ENCODE results near the gene ENPP4.
"Not testable (repeated sequence)": the region's sequence is repeated elsewhere in the genome, so short reads cannot be mapped to it uniquely, and the experiment has no call there.

ENPP4 gene, protein sequence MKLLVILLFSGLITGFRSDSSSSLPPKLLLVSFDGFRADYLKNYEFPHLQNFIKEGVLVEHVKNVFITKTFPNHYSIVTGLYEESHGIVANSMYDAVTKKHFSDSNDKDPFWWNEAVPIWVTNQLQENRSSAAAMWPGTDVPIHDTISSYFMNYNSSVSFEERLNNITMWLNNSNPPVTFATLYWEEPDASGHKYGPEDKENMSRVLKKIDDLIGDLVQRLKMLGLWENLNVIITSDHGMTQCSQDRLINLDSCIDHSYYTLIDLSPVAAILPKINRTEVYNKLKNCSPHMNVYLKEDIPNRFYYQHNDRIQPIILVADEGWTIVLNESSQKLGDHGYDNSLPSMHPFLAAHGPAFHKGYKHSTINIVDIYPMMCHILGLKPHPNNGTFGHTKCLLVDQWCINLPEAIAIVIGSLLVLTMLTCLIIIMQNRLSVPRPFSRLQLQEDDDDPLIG

DNA sequence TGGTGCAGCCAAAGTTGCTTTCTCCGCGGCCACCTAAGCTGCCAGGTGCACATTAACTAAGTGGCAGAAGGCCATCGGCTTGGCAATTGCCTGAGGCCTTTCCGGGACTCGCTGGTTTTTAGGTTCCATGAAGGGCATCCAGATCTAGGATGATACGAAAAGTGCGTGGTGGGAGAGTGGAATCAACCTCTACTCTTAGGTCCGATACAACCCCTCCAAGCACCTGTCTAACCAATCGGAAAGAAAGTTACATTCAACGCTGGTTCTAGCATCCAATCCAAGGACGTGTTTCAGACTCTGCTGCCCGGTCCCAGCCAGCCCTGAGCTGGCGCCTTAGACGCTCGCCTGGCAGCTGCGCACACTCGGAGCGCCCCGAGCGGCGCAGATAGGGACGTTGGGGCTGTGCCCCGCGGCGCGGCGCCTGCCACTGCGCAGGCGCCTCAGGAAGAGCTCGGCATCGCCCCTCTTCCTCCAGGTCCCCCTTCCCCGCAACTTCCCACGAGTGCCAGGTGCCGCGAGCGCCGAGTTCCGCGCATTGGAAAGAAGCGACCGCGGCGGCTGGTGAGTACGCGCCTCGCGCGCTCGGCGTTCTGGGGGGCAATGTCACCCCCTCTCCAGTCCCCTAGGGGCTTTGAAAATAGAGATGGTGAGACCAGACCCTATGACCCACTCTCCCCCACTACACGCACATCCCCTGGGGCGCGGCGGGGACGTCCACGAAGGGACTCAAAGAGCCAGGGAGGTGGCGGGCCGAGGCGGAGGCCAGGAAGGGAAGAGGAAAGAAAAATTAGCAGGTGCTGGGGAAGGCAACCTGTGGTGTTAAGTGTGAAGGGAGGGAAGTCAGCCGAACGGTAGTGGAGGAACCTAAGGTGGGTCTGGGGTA is at the start of gene ENPP4:
ENPP4 (plus strand) TSS at position 361 of the 883 bp plus-strand sequence. CDS start 9,595 bp downstream, outside the sequence.
- DNase-seq: peak; percentile 92

DNA sequence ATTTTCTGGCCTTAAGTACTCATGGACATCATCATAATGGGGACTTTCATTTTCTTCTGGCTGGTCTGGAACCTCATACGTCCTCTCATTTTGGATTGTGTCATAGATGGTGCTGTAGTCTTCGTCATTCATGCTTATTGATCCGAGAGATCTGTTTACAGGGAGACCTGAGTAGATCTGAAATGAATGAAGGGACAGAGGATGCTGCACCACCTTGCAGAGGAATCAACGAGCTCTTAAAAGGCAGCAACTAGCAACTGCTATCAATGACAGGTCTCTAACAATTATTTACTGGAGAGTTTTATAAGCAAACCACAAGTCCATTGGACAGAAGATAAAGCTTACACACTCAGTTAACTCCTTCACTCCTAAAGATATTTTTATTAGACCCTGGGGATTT is 49.7 kb upstream of the ENPP4 start:
- no peak for DNase-seq

DNA sequence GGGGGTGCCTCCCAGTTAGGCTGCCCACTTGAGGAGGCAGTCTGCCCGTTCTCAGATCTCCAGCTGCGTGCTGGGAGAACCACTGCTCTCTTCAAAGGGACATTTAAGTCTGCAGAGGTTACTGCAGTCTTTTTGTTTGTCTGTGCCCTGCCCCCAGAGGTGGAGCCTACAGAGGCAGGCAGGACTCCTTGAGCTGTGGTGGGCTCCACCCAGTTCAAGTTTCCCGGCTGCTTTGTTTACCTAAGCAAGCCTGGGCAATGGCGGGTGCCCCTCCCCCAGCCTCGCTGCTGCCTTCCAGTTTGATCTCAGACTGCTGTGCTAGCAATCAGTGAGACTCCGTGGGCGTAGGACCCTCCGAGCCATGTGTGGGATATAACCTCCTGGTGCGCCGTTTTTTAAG is 44.1 kb upstream of the ENPP4 start:
- not testable (repeated sequence) for DNase-seq

DNA sequence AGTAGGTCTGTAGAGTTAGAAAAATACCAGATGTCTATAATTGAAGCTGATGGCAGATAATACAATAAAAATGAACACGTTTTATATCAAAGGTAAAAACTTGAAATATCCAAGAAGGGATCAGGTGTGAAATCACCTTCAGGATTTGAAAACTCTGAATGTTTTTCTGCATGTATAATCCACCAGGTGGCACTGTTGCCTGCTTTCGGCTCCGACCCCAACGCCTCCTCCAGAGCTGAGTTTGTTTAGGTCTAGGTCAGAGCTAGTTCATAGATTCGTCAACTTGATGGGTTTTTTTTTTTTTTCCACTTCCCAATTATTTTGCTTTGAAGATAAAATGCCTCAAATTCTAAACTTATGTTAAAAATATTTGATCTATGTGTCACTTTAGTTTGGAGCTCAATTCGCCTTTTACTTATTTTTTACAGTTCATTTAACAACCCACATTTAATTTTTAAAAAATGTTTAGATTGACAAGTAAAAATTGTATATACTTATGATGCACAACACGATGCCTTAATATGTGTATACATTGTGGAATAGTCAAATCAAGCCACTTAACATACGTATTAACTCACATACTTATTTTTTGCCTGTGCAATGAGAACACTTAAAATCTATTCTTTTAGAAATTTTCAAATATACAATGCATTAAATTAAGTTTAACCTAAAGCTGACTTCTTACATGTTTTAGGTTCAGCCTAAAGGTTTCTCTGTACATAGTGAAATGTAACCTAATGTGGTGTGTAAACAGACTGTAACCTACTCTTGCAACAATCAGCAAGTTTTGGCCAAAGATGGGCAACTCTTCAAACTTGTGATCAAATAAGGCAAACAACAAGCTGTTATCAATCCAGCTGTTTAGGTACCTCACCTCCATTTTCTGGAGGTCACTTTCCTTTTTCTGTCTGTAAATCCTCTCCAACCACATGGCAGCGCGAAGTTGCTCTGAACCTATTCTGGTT is 39.4 kb upstream of the ENPP4 start:
- DNase-seq: peak; percentile 29

DNA sequence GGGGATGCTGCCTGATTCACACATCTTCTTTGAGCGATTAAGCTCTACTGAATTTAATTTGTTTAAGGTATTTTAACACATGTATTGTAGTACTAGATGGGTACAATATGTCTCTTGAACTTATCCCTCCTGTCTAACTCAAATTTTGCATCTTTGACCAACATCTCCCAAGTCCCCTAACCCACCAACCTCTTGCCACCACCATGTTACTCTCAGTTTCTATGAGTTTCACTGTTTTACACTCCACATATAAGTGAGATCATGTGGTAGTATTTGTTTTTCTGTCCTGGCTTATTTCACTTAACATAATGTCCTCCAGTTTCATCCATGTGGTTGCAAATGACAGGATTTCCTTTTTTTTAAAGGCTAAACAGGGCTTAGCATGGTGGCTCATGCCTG is 38.7 kb upstream of the ENPP4 start:
- DNase-seq: no peak

DNA sequence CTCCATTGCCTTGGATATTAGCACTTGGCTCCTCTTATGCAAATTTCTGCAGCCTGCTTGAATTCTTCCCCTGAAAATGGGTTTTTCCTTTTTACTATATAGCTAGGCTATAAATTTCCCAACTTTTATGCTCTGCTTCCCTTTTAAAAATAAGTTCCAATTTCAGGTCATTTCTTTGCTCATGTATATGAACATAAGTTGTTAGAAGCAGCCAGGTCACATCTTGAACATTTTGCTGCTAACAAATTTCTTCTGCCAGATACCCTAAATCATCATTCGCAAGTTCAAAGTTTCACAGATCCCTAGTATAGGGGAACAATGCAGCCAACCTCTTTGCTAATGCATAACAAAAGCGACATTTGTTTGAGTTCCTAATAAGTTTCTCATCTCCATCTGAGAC is 34.5 kb upstream of the ENPP4 start:
- DNase-seq: no peak

DNA sequence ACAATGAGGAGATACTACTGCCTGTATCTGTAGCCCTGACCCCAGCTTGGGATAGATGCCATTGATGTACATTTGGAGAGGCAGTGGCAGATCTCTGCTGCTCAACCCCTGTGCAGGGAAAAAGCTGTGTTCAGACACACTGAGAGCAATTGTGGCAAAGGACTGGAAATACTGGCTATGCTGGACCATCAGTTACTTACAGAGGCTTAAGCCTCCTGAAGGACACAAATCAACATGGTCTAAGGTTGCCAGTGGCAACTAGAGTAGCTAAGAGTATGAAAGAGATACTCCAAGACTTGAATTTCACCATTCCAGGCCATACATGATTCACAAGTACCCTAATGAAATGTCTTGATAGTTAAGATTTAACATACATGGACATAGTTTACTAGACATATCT is 32.4 kb upstream of the ENPP4 start:
- DNase-seq: no peak

DNA sequence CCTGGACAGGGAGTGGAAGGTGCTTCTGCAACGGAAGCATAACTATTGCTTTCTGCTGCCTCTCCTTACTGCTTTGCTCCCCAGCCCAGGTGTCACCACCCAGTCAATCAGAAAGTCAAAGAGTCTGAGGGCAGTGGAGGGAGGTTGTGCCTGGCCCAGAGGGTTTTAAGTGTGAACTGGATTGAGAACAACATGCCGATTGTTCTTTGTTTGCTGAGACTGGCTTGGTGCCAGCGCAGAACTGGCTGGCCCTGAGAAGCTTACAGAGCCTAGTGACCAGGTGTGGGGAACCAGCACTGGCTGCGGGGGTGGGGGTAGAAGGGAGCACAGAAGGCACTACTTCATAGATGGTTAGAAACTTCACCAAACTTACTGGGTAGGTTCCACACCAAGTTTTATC is 31.1 kb upstream of the ENPP4 start:
- DNase-seq: peak; percentile 5

DNA sequence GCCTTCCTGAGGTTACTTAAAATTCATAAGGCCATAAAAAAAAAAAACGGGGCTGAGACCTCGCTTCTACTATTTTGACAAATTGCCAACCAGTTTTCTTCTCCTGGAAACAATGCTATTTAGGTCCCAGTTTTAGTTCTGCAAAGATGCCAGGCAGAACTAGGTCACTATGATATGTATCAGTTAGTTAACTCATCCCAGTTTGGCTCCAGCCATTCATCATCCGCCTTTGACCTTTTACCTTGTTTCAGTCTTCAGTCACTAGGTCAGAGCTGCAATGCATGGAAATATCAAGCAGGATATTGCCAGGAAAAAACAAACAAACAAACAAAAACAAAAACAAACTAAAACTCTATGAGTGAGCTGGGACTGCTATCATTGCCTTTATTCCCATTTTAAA is 29.8 kb upstream of the ENPP4 start:
- no peak for DNase-seq

DNA sequence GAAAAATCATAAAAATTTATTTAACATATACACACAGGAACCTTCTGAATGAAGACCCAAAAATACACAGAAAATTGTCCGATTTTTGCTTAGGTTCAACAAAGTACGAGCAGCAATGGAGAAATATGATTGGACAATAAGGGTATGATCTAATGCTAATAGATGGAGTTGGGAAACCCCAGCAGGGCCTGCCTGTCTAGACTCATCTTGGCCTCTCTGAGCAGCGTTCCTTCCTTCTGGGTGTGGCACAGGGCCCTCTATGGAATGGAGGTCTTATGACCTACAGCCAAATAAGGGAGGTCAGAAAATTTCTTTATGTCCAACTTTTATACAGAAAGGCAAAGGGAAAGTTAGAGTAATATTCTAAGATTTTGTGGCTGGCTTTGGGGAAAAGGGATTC is 27.7 kb upstream of the ENPP4 start:
- no peak for DNase-seq

DNA sequence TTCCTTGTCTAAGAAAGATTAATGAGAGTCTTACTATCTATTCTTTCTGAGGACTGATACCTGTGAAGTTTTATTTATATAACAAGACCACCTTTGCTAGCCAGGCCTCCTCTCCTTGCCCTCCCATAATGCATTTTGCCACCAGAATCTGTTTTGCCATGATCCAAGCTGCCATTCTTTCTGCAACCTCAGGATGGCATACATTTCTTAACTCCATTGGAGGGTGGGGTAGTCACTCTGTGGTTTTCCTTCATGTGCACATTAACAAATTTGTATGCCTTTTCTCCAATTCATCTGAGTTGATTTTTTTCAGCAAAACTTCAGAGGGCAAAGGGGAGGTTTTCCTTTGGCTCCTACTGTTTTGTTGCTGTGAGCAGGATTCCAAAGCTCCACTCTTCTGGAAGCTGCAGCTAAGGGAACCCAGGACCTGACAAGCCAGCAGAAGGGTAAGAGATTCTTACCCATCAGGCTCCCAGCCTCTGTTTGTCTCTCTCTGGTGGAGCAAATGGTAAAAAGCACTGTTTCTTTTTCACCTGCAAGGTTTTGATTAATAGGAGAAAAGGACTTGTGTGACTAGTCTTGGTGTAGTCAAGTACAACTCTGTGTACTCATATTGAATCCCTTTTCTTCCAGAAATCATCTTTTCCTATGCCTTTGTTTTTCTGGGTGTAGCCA is 26.2 kb upstream of the ENPP4 start:
- peak; percentile 16 for DNase-seq

DNA sequence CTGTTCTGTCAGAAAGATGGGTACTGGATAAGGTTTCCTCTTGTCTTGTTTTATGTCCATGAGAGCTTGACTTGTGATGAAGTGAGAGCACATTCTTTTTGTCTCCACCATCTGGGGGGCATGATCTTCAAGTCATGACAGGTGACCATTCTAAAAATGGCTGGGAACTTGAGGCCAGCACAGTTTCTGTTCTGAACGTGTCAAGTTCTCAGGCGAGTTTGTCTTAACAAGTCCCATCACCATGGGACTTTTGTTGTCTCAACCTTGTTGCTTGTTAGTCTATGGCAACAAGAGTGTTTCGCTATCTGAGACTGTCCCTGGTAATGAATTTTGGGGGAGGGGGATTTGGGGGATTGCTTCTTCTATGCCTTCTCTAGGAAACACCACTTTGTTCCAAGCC is 25.6 kb upstream of the ENPP4 start:
- no peak for DNase-seq

DNA sequence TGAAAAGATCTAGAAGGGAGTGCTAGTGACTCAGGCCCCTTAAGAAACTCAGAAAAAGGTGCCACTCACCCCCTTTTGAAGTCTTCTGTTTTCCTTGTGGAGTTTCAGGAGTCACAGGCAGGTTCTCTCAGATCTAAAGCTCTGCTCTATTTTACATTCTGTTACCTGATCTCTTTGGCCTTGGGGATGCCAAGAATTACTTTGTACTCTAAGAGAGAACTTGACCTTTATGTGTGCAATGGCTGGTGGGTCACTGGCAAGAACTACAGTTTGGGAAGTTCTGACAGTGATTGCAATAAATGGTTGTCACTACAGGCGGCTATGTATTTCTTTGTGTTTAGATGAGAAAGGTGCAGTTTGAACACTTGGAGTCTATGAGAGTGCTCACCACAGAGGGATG is 24.2 kb upstream of the ENPP4 start:
- no peak for DNase-seq

DNA sequence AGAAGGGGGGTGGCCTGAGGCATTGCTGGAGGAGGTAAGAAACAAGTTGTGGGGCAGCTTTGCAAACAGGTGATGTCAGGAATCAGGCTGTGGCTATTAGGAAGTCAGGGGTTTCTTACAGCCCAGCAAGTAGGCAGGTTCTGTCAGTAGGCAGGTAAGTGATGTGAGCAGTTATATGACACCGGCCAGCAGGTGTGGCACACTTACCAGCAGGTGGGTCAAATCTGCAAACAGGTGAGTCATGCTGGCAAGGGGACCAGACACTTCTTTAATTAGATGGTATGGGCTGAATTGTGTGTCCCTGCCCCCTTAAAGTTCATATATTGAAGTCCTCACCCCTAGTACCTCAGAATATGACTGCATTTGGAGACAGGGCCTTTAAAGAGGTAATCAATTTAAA is 16.4 kb upstream of the ENPP4 start:
- no peak for DNase-seq

DNA sequence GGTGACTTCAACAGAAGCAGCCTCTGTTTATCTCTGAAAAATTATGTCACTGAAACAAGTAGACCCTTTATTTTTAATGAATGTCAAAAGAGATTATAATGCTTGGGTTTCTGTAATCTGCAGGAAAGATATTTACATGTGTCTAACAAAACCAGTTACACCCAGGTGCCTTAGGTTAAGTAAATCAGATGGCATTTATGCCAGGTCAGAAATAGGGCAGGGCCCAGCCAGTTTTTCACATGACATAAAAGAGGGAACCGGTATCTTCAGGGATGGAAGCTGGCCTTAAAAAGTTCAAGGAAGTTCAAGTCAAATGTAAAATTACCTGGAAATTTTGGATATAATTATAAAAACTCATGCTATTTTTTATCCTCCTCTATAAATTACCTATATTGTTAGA is 14.2 kb upstream of the ENPP4 start:
- no peak for DNase-seq

DNA sequence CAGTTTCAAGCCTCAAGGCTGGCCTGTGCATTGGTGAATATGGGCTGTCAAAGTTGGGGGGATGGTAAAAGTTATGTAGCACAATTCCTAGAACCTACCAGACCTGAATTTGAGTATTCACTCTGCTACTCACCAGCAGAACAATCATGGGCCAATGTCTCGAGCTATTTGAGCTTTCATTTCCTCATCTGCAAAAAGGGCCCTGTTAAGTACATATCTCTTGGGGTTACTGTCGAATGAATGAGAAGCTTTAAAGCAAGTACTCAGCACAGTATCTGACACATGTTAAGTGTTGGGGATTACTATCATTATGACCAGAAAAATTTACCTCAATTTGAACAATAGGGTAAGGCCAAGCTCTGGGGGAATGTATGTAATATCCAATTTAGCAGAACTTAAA is 13.5 kb upstream of the ENPP4 start:
- DNase-seq: no peak

DNA sequence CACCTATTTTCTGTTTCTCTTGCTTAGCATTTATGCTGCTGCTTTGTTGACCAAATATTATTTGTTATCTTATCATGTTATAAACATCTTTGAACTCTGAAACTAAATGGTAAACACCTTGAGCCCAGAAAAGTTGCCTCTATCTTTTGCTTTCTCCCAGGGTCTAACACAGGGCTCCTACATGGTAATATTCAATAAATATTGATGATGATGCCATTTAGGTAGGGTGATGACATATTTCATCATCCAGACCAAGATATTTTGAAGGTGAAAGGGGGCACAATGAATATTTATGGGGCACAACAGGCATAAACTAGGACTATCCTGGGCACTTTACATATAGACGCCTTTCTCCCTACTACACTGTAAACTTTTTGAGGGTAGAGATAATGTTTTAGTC is 11.6 kb upstream of the ENPP4 start:
- DNase-seq: no peak

DNA sequence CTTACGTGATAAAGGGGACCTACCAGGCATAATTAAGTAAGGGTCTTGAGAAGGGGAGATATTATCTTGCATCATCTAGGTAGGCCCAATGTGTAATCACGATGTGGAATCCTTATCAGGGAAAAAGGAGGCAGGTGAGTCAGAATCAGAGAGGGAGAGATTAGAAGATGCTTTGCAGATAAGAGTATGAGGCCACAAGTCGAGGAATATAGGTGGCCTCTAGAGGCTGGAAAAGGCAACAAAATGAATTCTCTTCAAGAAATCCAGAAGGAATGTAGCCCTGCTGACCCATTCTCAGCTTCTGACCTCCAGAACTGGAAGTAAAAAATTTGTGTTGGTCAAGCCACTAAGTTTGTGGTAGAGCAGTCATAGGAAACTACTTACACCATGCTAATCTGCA is 11.0 kb upstream of the ENPP4 start:
- DNase-seq: no peak

DNA sequence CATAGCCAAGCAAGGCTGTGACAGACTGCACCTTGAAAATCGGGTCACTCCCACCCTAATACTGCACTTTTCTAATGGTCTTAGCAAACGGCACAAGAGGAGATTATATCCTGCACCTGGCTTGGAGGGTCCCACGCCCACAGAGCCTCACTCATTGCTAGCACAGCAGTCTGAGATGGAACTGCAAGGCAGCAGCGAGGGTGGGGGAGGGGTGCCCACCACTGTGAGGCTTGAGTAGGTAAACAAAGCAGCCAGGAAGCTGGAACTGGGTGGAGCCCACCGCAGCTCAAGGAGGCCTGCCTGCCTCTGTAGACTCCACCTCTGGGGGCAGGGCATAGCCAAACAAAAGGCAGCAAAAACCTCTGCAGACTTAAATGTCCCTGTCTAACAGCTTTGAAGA is 10.1 kb upstream of the ENPP4 start:
- DNase-seq: not testable (repeated sequence)

DNA sequence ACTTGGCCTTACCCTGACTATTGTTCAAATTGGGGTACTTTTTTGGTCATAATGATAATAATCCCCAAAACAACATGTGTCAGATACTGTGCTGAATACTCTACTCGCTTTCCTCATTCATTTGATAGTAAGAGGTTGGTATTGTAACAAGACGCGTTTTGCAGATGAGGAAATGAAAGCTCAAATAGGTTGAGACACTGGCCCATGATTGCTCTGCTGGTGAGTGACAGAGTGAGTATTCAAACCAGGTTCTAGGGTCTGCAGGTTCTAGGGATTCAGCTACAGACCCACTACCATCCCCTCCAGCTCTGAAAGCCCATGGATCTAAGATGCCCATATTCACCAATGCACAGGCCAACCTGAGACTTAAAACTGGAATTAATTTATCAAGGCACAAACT is 1.3 kb upstream of the ENPP4 start:
- no peak for DNase-seq

DNA sequence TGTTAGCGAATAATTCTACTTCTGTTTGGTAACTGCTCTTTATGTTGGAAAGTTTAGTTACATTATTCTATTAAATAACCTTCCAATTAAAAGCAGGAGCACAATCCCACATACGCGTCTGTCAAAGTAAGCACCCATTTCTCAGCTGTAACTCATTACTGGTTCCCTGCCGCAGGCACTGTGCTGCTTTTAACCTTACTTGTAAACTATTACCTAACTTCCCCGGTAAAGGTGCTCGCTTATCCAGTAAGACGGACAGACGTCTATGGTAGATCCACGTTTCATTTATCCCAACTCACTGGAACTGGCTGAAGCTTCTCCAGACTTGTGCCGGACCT is 529 bp upstream of the ENPP4 start:
- no peak for DNase-seq

DNA sequence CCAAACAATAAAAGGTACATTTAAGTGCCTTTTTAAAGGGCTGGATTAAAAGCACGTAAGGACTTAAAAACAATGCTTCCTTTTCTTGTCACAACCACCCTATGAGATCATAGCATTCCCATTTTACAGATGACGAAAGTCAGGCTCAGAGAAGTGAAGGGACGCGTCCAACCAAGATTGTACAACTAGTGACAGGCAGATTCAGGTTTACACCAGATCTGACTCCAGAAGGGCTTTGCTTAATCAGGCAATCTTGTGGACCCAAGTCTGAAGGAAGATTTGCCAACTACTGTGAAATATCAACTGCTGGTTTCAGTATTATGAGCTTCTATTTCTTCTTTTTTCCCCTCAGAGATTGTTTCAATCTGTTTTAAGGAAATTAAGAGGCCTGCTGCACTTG is 877 bp downstream of the ENPP4 start:
- DNase-seq: no peak

Measured in kidney glomerular epithelial cell (primary cell).